Measurements from ENCODE around the gene COMMD4.
"Not testable (repeated sequence)": the region's sequence is repeated elsewhere in the genome, so short reads cannot be mapped to it uniquely, and the experiment has no call there.

The COMMD4 gene

GRCh38 chr15:75335313-75335704, 554 bp upstream of the COMMD4 start:
- Histone ChIP-seq H3K27me3 (ENCODE audit: control insufficient read depth, insufficient read depth, low read length) (no peaks in the 10 kb centered on the region), H3K4me1 (ENCODE audit: control insufficient read depth, low read depth, low read length) (peaks cover 7% of the 10 kb centered on the region), H3K4me3 (ENCODE audit: low read length) (peak overlapping the region; percentile 76), H3K9ac (ENCODE audit: low read length) (peak overlapping the region; percentile 82), H3K36me3 (ENCODE audit: control insufficient read depth, low read depth, low read length) (peaks cover 10% of the 10 kb centered on the region), H3K9me3 (ENCODE audit: control insufficient read depth, low read depth, low read length) (no peaks in the 10 kb centered on the region), H3K27ac (ENCODE audit: low read length) (no peak overlapping the region)

DNA sequence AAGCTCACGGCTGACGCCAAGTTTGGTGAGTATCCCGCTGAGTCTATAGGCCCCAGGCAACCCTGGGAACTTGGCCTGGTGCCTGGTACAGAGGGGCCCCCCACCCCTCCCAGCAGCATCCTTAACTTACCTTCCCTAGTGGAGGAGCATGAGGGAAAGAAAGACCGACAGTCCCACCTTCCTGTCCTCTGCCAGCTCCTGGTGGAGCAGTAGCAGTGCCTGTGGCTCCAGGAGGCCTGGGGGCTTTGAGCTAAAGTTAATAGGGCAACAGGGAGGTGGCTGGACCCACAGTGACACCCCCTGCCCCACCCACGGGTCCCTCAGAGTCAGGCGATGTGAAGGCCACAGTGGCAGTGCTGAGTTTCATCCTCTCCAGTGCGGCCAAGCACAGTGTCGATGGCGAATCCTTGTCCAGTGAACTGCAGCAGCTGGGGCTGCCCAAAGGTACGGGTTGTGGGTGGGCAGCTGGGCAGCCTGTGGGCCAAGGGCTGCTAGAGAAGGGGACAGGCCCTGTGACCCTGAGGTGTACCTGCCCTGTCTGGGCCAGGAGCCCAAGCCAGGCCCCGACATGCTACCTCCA, 2.9 kb downstream of the COMMD4 start:
- Histone ChIP-seq H3K9me3 (ENCODE audit: control insufficient read depth, low read depth, low read length) (no peaks in the 10 kb centered on the region), H3K27me3 (ENCODE audit: control insufficient read depth, insufficient read depth, low read length) (no peaks in the 10 kb centered on the region), H3K27ac (ENCODE audit: low read length) (no peak overlapping the region), H3K4me1 (ENCODE audit: control insufficient read depth, low read depth, low read length) (peaks cover 7% of the 10 kb centered on the region), H3K36me3 (ENCODE audit: control insufficient read depth, low read depth, low read length) (peaks cover 11% of the 10 kb centered on the region), H3K4me3 (ENCODE audit: low read length) (no peak overlapping the region), H3K9ac (ENCODE audit: low read length) (no peak overlapping the region)

DNA sequence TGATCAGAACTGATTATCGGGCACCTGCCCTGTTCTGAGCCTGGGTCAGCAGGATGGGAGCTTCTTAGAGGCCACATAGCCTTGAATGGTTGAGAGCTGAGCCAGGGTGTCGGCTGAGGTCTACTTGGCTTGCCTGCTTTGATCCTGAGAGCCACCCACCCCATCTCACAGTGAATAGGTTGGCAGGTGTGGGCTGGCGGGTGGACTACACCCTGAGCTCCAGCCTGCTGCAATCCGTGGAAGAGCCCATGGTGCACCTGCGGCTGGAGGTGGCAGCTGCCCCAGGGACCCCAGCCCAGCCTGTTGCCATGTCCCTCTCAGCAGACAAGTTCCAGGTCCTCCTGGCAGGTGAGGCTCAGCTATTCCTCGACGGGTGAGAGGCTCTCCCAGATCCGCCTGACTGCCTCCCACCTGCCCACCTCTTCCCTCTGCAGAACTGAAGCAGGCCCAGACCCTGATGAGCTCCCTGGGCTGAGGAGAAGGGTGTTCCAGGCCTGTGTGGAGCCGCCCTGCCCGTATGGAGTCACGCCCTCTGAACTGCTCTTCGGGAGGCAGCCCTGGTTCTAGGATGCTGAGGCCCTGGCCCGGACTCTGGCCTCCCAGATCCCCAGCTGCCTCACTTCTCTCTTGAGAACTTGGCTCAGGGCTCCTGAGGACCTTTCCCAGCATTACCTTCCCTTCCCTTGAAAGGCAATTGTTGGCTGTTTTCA, 3.8 kb downstream of the COMMD4 start:
- Histone ChIP-seq H3K4me3 (ENCODE audit: low read length) (no peak overlapping the region), H3K27me3 (ENCODE audit: control insufficient read depth, insufficient read depth, low read length) (no peaks in the 10 kb centered on the region), H3K9me3 (ENCODE audit: control insufficient read depth, low read depth, low read length) (no peaks in the 10 kb centered on the region), H3K9ac (ENCODE audit: low read length) (no peak overlapping the region), H3K36me3 (ENCODE audit: control insufficient read depth, low read depth, low read length) (peaks cover 11% of the 10 kb centered on the region), H3K4me1 (ENCODE audit: control insufficient read depth, low read depth, low read length) (peaks cover 7% of the 10 kb centered on the region), H3K27ac (ENCODE audit: low read length) (no peak overlapping the region)

DNA sequence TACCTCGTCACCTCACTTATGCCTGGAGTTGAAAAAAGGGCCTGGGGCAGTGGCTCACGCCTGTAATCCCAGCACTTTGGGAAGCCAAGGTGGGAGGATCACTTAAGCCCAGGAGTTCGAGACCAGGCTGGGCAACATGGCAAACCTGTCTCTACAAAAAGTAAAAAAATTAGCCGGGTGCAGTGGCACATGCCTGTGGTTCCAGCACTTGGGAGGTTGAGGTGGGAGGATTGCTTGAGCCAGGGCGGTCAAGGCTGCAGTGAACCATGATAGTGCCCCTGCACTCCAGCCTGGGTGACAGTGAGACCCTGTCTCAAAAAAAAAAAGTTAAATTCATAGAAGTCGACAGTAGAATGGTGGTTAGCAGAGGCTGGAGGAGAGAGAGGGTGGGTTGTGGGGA, 6.4 kb downstream of the COMMD4 start:
- Histone ChIP-seq H3K27ac (ENCODE audit: low read length) (no peak overlapping the region), H3K9me3 (ENCODE audit: control insufficient read depth, low read depth, low read length) (no peaks in the 10 kb centered on the region), H3K9ac (ENCODE audit: low read length) (no peak overlapping the region), H3K27me3 (ENCODE audit: control insufficient read depth, insufficient read depth, low read length) (peaks cover 19% of the 10 kb centered on the region), H3K4me3 (ENCODE audit: low read length) (no peak overlapping the region), H3K36me3 (ENCODE audit: control insufficient read depth, low read depth, low read length) (peaks cover 11% of the 10 kb centered on the region), H3K4me1 (ENCODE audit: control insufficient read depth, low read depth, low read length) (no peaks in the 10 kb centered on the region)

- H3K9ac ChIP-seq (ENCODE audit: low read length); H3K27ac ChIP-seq (ENCODE audit: low read length); H3K9me3 ChIP-seq (ENCODE audit: control insufficient read depth, low read depth, low read length); H3K4me1 ChIP-seq (ENCODE audit: control insufficient read depth, low read depth, low read length); H3K4me3 ChIP-seq (ENCODE audit: low read length): not testable (repeated sequence)
- H3K36me3 ChIP-seq (ENCODE audit: control insufficient read depth, low read depth, low read length): peaks cover 11% of the 10 kb centered on the region
- peaks cover 33% of the 10 kb centered on the region for H3K27me3 ChIP-seq (ENCODE audit: control insufficient read depth, insufficient read depth, low read length)
These were observed 8.1 kb downstream of the COMMD4 start for GRCh38 chr15:75343953-75344352.

DNA sequence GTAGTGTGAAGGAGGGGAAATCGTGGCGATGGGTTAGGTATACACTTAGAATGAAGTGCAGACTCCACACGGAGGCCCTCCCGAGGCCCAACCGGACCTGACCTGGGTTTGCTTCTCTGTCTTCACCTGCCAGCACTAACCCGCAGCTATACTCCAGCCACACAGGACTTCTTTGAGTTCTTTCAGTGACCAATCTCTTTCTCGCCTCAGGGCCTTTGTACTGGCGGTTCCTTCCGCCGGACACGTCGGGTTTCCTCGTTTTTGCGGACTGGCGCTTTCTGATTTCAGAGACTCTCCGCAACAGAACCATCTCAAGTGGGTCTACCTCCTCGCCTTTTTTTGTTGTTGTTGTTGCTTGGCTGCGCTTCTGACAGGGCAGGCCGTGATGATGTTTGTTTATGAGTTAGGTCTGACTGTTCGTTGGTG, 10.9 kb downstream of the COMMD4 start, which contains the start of gene NEIL1:
Gene NEIL1, plus strand, starts transcription at position 244 of the 426 bp plus-strand sequence. CDS start 1,867 bp downstream, outside the sequence.
- Histone ChIP-seq H3K9me3 (ENCODE audit: control insufficient read depth, low read depth, low read length) (no peaks in the 10 kb centered on the region), H3K27ac (ENCODE audit: low read length) (no peak within 1 kb of the TSS), H3K27me3 (ENCODE audit: control insufficient read depth, insufficient read depth, low read length) (peaks cover 45% of the 10 kb centered on the region)

GRCh38 chr15:75347222-75348033, 11.6 kb downstream of the COMMD4 start:
- H3K9ac ChIP-seq (ENCODE audit: low read length): peak overlapping the region; percentile 49

More for the DNA sequence above, 10.9 kb downstream of the COMMD4 start, which contains the start of gene NEIL1:
- H3K4me1 ChIP-seq (ENCODE audit: control insufficient read depth, low read depth, low read length): no peaks in the 10 kb centered on the region
- peak within 1 kb of the TSS; percentile 66 for H3K4me3 ChIP-seq (ENCODE audit: low read length)
- peak within 1 kb of the TSS; percentile 49 for H3K9ac ChIP-seq (ENCODE audit: low read length)
- H3K36me3 ChIP-seq (ENCODE audit: control insufficient read depth, low read depth, low read length): no peaks in the 10 kb centered on the region

DNA sequence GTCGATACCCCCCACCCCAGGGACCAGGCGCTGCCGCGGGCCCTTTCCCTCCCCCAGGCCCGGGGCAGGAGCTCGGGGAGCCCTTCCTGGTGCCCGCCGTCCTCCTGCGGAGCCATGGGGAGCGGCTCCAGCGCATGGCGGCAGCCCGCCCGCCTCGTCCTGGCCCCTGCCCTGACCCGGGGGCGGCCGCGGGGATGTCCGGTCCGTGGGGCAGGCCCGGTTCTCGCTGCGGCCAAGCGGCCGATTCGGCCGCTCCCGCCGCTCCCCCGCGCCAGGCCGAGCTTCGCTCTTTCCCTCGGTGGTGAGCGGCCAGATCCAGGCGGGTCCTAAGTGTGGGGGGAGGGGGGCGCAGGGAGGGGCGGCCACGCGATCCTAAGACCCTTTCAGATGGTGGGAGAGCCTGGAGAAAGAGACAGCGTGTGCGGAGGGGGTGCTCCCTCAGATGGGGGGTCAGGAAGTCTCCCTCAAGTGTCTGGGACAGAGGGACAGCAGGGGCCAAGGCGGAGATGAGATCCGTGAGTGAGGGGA, 12.2 kb downstream of the COMMD4 start:
- Histone ChIP-seq H3K27ac (ENCODE audit: low read length) (no peak overlapping the region), H3K9ac (ENCODE audit: low read length) (peak overlapping the region; percentile 49), H3K4me1 (ENCODE audit: control insufficient read depth, low read depth, low read length) (no peaks in the 10 kb centered on the region), H3K27me3 (ENCODE audit: control insufficient read depth, insufficient read depth, low read length) (peaks cover 45% of the 10 kb centered on the region), H3K9me3 (ENCODE audit: control insufficient read depth, low read depth, low read length) (no peaks in the 10 kb centered on the region), H3K4me3 (ENCODE audit: low read length) (peak overlapping the region; percentile 66), H3K36me3 (ENCODE audit: control insufficient read depth, low read depth, low read length) (no peaks in the 10 kb centered on the region)

More at GRCh38 chr15:75347222-75348033, 11.6 kb downstream of the COMMD4 start:
- peak overlapping the region; percentile 66 for H3K4me3 ChIP-seq (ENCODE audit: low read length)
- peaks cover 45% of the 10 kb centered on the region for H3K27me3 ChIP-seq (ENCODE audit: control insufficient read depth, insufficient read depth, low read length)
- no peak overlapping the region for H3K27ac ChIP-seq (ENCODE audit: low read length)
- no peaks in the 10 kb centered on the region for H3K4me1 ChIP-seq (ENCODE audit: control insufficient read depth, low read depth, low read length)
- no peaks in the 10 kb centered on the region for H3K36me3 ChIP-seq (ENCODE audit: control insufficient read depth, low read depth, low read length)
- H3K9me3 ChIP-seq (ENCODE audit: control insufficient read depth, low read depth, low read length): no peaks in the 10 kb centered on the region

DNA sequence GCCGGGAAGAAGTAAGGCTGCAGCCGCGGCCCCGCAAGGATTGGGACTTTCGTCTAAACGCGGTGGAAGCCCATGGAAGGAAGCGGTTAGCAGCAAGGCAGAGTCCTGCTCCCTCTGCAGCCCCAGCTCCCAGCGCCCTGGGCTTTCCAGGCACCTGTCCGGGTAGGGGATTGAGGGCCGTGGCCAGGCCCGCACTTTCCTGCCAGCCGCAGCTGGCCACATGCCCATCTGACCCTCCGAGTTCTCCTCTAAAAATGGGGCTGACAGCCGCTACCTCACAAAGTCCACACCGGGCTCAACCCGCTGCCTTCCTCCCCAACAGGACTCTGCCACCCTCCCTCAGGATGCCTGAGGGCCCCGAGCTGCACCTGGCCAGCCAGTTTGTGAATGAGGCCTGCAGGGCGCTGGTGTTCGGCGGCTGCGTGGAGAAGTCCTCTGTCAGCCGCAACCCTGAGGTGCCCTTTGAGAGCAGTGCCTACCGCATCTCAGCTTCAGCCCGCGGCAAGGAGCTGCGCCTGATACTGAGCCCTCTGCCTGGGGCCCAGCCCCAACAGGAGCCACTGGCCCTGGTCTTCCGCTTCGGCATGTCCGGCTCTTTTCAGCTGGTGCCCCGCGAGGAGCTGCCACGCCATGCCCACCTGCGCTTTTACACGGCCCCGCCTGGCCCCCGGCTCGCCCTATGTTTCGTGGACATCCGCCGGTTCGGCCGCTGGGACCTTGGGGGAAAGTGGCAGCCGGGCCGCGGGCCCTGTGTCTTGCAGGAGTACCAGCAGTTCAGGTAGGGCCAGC, 12.9 kb downstream of the COMMD4 start:
- H3K4me1 ChIP-seq (ENCODE audit: control insufficient read depth, low read depth, low read length): no peaks in the 10 kb centered on the region
- H3K9me3 ChIP-seq (ENCODE audit: control insufficient read depth, low read depth, low read length): no peaks in the 10 kb centered on the region
- no peak overlapping the region for H3K27ac ChIP-seq (ENCODE audit: low read length)
- no peaks in the 10 kb centered on the region for H3K36me3 ChIP-seq (ENCODE audit: control insufficient read depth, low read depth, low read length)
- H3K4me3 ChIP-seq (ENCODE audit: low read length): peak overlapping the region; percentile 66
- peak overlapping the region; percentile 49 for H3K9ac ChIP-seq (ENCODE audit: low read length)
- H3K27me3 ChIP-seq (ENCODE audit: control insufficient read depth, insufficient read depth, low read length): peaks cover 45% of the 10 kb centered on the region

- not testable (repeated sequence) for H3K4me3 ChIP-seq (ENCODE audit: low read length); H3K4me1 ChIP-seq (ENCODE audit: control insufficient read depth, low read depth, low read length); H3K9ac ChIP-seq (ENCODE audit: low read length); H3K36me3 ChIP-seq (ENCODE audit: control insufficient read depth, low read depth, low read length); H3K9me3 ChIP-seq (ENCODE audit: control insufficient read depth, low read depth, low read length); H3K27ac ChIP-seq (ENCODE audit: low read length)
- H3K27me3 ChIP-seq (ENCODE audit: control insufficient read depth, insufficient read depth, low read length): peaks cover 45% of the 10 kb centered on the region
These were observed 13.4 kb downstream of the COMMD4 start for GRCh38 chr15:75349351-75349669.

All from iPS-18a (cell line).